ENCODE data around the gene SEPTIN12.

SEPTIN12 gene

DNA sequence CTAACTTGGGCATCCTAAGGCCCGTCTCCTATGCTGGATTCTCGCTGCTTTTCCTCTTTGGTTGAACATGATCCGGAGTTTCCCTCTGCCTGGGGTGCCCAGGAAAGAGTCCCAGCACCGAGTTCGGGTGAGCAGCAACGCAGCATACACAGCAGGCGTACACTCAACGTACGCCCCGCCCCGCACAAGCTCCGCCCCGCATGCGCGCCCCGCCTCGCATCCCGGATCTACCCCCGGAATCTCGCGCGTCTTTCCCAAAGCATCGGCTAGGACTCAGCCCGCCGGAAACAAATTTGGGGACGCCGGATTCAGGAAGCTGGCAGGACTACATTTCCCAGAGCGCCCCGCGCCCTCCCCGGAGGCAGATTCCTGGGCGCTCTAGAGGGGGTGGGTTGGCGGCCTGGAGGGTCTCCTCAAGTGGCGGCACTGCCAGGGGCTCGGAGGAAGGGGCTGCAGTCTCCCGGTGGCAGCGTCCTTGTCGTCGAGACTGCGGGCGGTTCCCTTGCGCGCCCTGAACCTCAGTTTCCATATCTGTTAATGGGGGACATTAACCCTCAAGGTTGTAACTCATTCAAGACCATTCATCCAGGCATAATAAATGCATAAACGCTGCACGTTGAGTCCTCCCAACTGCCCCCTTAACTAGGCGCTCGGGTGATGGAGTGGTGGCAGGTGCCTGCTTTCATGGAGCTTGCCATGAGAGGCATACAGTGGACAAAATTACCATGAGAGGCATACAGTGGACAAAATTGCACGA lies 19.4 kb downstream of the SEPTIN12 start:
- Histone ChIP-seq H3K9me3 (ENCODE audit: control insufficient read depth, low read length) (no peaks in the 10 kb centered on the region), H3K4me1 (ENCODE audit: control insufficient read depth, insufficient read depth, low read length) (peaks cover 3% of the 10 kb centered on the region), H3K36me3 (ENCODE audit: control insufficient read depth, insufficient read depth, low read length) (peaks cover 6% of the 10 kb centered on the region), H3K27ac (ENCODE audit: insufficient read depth, low read depth, low read length, poor library complexity, severe bottlenecking) (no peak overlapping the region), H3K27me3 (ENCODE audit: control insufficient read depth, insufficient read depth, low read length, poor library complexity, severe bottlenecking) (no peaks in the 10 kb centered on the region), H3K4me3 (ENCODE audit: insufficient read depth, low read depth, low read length) (peak overlapping the region; percentile 33)
- 10 to 12% methylated on average over 48 of the region's 48 CpGs for WGBS, 2 experiments

GRCh38 chr16:4767872-4768548 lies 20.1 kb downstream of the SEPTIN12 start:
- Histone ChIP-seq H3K27ac (ENCODE audit: insufficient read depth, low read depth, low read length, poor library complexity, severe bottlenecking) (no peak overlapping the region), H3K27me3 (ENCODE audit: control insufficient read depth, insufficient read depth, low read length, poor library complexity, severe bottlenecking) (no peaks in the 10 kb centered on the region), H3K9me3 (ENCODE audit: control insufficient read depth, low read length) (no peaks in the 10 kb centered on the region), H3K36me3 (ENCODE audit: control insufficient read depth, insufficient read depth, low read length) (peaks cover 11% of the 10 kb centered on the region), H3K4me1 (ENCODE audit: control insufficient read depth, insufficient read depth, low read length) (peaks cover 3% of the 10 kb centered on the region), H3K4me3 (ENCODE audit: insufficient read depth, low read depth, low read length) (peak overlapping the region; percentile 33)
- WGBS, 2 experiments: 83 to 88% methylated on average over 17 of the region's 17 CpGs

GRCh38 chr16:4766875-4767628 lies 21.1 kb downstream of the SEPTIN12 start, which contains the start of gene ZNF500:
Gene ZNF500 (minus strand): TSS chr16:4767162. CDS start chr16:4765978, 1,184 bp downstream.
- peaks cover 16% of the 10 kb centered on the region for H3K36me3 ChIP-seq (ENCODE audit: control insufficient read depth, insufficient read depth, low read length)
- H3K27ac ChIP-seq (ENCODE audit: insufficient read depth, low read depth, low read length, poor library complexity, severe bottlenecking): peak within 1 kb of the TSS; percentile 12
- no peaks in the 10 kb centered on the region for H3K27me3 ChIP-seq (ENCODE audit: control insufficient read depth, insufficient read depth, low read length, poor library complexity, severe bottlenecking)
- peak within 1 kb of the TSS; percentile 93 for H3K4me3 ChIP-seq (ENCODE audit: insufficient read depth, low read depth, low read length)
- WGBS, 2 experiments: 10 to 11% methylated on average over 72 of the region's 72 CpGs
- peaks cover 3% of the 10 kb centered on the region for H3K4me1 ChIP-seq (ENCODE audit: control insufficient read depth, insufficient read depth, low read length)
- H3K9me3 ChIP-seq (ENCODE audit: control insufficient read depth, low read length): no peaks in the 10 kb centered on the region

DNA sequence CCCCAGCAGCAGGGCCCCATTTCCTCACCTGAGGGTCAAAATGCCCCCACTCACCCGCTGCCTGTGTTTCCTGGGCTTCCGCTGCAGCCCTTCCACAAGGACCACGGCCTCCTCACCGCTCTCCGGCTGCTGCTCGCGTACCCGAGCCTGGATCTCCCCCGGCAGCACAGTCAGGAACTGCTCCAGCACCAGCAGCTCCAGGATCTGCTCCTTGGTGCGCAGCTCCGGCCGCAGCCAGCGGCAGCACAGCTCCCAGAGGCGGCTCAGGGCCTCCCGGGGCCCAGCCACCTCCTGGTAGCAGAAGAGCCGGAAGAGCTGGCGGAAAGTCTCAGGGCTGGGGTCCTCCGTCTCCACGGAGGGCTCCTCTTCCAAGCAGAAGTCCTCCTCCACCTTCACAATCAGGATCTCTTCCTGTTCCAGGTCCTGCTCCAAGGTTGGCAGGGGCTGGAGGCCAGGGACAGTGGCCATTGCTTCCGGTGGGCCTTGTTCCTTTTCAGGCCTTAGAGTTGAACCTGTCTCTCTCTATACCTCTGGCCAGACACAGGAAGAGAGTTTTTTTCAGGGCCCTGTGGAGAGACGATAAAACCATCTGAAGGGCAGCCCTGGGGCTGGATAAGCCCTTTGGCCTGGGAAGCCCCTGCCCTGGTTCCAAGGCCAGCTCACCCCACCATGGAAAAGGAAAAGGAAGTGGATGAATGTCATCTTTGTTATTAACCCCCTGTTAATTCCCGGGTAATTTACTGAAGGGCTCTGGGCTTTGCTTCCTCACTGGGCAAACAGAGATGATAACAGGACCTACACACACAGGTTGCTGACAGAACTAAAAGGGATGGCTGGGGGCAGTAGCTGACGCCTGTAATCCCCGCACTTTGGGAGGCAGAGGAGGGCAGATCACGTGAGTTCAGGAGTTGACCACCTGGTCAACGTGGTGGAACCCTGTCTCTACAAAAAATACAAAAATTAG lies 22.4 kb downstream of the SEPTIN12 start:
- H3K27me3 ChIP-seq (ENCODE audit: control insufficient read depth, insufficient read depth, low read length, poor library complexity, severe bottlenecking): no peaks in the 10 kb centered on the region
- peaks cover 3% of the 10 kb centered on the region for H3K4me1 ChIP-seq (ENCODE audit: control insufficient read depth, insufficient read depth, low read length)
- no peak overlapping the region for H3K27ac ChIP-seq (ENCODE audit: insufficient read depth, low read depth, low read length, poor library complexity, severe bottlenecking)
- H3K9me3 ChIP-seq (ENCODE audit: control insufficient read depth, low read length): no peaks in the 10 kb centered on the region
- peaks cover 20% of the 10 kb centered on the region for H3K36me3 ChIP-seq (ENCODE audit: control insufficient read depth, insufficient read depth, low read length)
- H3K4me3 ChIP-seq (ENCODE audit: insufficient read depth, low read depth, low read length): peak overlapping the region; percentile 93
- WGBS, 2 experiments: 86% methylated on average over 26 of the region's 26 CpGs

DNA sequence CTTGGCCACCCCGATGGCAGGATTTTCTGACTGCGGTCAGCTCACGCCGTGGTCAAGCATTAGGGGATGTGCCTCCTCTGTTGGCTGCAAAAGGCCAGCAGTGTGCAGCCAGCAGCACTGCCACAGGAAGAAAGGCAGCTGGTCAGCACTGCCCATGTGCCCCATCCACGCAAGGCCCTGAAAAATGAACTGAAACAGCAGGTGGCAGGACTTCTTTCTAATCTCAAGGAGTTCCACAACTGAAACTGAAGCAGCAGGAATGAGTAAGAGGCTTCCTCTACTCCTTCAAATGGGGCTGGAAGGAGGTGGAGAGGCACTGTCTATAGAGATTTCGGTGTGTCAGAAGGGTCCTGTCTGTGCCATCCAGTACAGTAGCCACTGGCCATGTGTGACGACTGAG lies 24.4 kb downstream of the SEPTIN12 start:
- Histone ChIP-seq H3K27ac (ENCODE audit: insufficient read depth, low read depth, low read length, poor library complexity, severe bottlenecking) (no peak overlapping the region), H3K27me3 (ENCODE audit: control insufficient read depth, insufficient read depth, low read length, poor library complexity, severe bottlenecking) (no peaks in the 10 kb centered on the region), H3K36me3 (ENCODE audit: control insufficient read depth, insufficient read depth, low read length) (peaks cover 33% of the 10 kb centered on the region), H3K9me3 (ENCODE audit: control insufficient read depth, low read length) (no peaks in the 10 kb centered on the region), H3K4me3 (ENCODE audit: insufficient read depth, low read depth, low read length) (no peak overlapping the region), H3K4me1 (ENCODE audit: control insufficient read depth, insufficient read depth, low read length) (peaks cover 3% of the 10 kb centered on the region)
- 94 to 95% methylated on average over 7 of the region's 7 CpGs for WGBS, 2 experiments

GRCh38 chr16:4762205-4762604 lies 25.9 kb downstream of the SEPTIN12 start:
- H3K36me3 ChIP-seq (ENCODE audit: control insufficient read depth, insufficient read depth, low read length): peaks cover 41% of the 10 kb centered on the region
- no peaks in the 10 kb centered on the region for H3K27me3 ChIP-seq (ENCODE audit: control insufficient read depth, insufficient read depth, low read length, poor library complexity, severe bottlenecking)
- peaks cover 3% of the 10 kb centered on the region for H3K4me1 ChIP-seq (ENCODE audit: control insufficient read depth, insufficient read depth, low read length)
- no peaks in the 10 kb centered on the region for H3K9me3 ChIP-seq (ENCODE audit: control insufficient read depth, low read length)
- H3K4me3 ChIP-seq (ENCODE audit: insufficient read depth, low read depth, low read length): no peak overlapping the region
- no peak overlapping the region for H3K27ac ChIP-seq (ENCODE audit: insufficient read depth, low read depth, low read length, poor library complexity, severe bottlenecking)
- 93 to 96% methylated on average over 9 of the region's 9 CpGs for WGBS, 2 experiments

DNA sequence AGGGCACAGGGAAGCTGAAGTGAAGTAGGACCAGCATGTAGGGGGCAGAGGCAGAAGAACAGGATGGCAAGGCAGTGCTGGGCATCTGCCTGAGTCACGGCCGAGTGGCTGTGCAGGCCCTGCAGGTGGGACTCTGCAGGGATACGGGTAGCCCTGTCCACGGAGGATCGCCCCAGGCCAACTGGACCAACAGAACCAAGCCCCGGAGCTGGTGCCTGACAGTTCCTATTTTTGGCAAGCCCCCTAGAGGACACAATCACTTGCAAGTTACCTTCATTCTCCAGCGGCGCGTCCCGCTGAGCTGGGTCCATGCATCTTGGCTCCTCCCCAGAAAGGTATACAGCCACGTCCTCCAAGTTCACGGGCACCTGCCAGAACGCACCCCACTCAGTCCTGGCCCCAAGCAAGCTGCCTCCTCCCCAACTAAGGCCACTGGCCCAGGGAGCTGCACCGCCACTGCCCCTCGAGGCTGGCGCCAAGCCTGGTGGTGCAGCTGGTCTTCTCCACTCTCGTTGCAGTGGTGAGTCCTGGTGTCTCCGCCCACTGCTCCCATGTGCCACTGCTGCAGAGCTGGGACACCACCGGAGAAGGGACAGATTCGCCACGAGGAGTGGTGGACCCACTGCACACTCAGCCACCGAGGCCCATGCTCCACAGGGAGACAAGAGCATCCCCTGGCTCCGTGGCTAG lies 27.8 kb downstream of the SEPTIN12 start:
- Histone ChIP-seq H3K4me1 (ENCODE audit: control insufficient read depth, insufficient read depth, low read length) (no peaks in the 10 kb centered on the region), H3K27me3 (ENCODE audit: control insufficient read depth, insufficient read depth, low read length, poor library complexity, severe bottlenecking) (no peaks in the 10 kb centered on the region), H3K9me3 (ENCODE audit: control insufficient read depth, low read length) (no peaks in the 10 kb centered on the region), H3K27ac (ENCODE audit: insufficient read depth, low read depth, low read length, poor library complexity, severe bottlenecking) (no peak overlapping the region), H3K36me3 (ENCODE audit: control insufficient read depth, insufficient read depth, low read length) (peaks cover 52% of the 10 kb centered on the region), H3K4me3 (ENCODE audit: insufficient read depth, low read depth, low read length) (no peak overlapping the region)
- WGBS, 2 experiments: 94 to 96% methylated on average over 23 of the region's 23 CpGs

DNA sequence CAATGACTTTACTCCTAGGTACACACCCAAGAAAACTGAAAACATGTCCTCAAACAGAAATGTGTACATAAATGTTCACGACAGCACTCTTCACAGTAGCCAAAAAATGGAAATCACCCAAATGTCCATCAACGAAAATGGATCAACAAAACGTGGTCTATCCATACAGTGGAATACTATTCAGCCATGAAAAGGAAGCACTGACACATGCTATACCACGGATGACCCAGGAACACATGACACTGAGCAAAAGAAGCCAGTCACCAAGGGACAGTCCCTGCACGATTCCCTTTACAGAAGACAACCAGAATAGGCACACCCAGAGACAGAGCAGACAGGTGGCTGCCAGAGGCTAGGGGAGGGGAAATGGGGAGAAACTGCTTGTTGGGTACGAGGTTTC lies 32.5 kb downstream of the SEPTIN12 start:
- peaks cover 52% of the 10 kb centered on the region for H3K36me3 ChIP-seq (ENCODE audit: control insufficient read depth, insufficient read depth, low read length)
- no peaks in the 10 kb centered on the region for H3K9me3 ChIP-seq (ENCODE audit: control insufficient read depth, low read length)
- no peak overlapping the region for H3K4me3 ChIP-seq (ENCODE audit: insufficient read depth, low read depth, low read length)
- H3K27ac ChIP-seq (ENCODE audit: insufficient read depth, low read depth, low read length, poor library complexity, severe bottlenecking): no peak overlapping the region
- 95 to 96% methylated on average over 6 of the region's 6 CpGs for WGBS, 2 experiments
- no peaks in the 10 kb centered on the region for H3K4me1 ChIP-seq (ENCODE audit: control insufficient read depth, insufficient read depth, low read length)
- no peaks in the 10 kb centered on the region for H3K27me3 ChIP-seq (ENCODE audit: control insufficient read depth, insufficient read depth, low read length, poor library complexity, severe bottlenecking)

DNA sequence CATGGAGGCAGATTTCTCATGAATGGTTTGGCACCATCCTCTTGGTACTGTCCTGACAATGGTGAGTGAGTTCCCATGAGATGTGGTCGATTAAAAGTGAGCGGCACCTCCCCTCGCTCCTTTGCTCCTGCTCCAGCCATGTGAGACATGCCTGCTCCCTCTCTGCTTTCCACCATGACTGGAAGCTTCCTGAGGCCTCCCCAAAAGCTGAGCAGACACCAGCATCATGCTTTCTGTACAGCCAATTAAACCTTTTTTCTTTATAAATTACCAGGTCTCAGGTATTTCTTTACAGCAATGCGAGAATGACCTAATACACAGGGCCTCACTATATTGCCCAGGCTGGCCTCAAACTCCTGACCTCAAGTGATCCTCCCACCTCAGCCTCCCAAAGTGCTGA lies 33.3 kb downstream of the SEPTIN12 start:
- Histone ChIP-seq H3K4me1 (ENCODE audit: control insufficient read depth, insufficient read depth, low read length) (no peaks in the 10 kb centered on the region), H3K9me3 (ENCODE audit: control insufficient read depth, low read length) (no peaks in the 10 kb centered on the region), H3K36me3 (ENCODE audit: control insufficient read depth, insufficient read depth, low read length) (peaks cover 44% of the 10 kb centered on the region), H3K27ac (ENCODE audit: insufficient read depth, low read depth, low read length, poor library complexity, severe bottlenecking) (no peak overlapping the region), H3K4me3 (ENCODE audit: insufficient read depth, low read depth, low read length) (no peak overlapping the region), H3K27me3 (ENCODE audit: control insufficient read depth, insufficient read depth, low read length, poor library complexity, severe bottlenecking) (no peaks in the 10 kb centered on the region)
- 96% methylated on average over 4 of the region's 4 CpGs for WGBS, 2 experiments
